ENCODE measurements around the gene SH3PXD2A. TPM values are rescaled to one million over a fixed set of nuclear protein-coding genes. Genes with fewer than 3 reads are reported as not detected.
A peak's percentile ranks its signal among the peaks of the same experiment; 100 is the strongest.

SH3PXD2A gene
- total RNA-seq, 4 donors from 2014 or later = 35.0 to 54.8 (median 45.4) TPM

GRCh38 chr10:103648251-103648635 lies 207.1 kb downstream of the SH3PXD2A start:
- intact Hi-C loops (cut with DNase I; ENCODE audit: low total_unique reads) = no loop called here
- WGBS, 2 donors = 50 to 55% methylated on average over 8 of the region's 8 CpGs
- no peak for DNase-seq (ENCODE audit: low spot score in 2 of 2)
- TF ChIP-seq, protein P1, sequence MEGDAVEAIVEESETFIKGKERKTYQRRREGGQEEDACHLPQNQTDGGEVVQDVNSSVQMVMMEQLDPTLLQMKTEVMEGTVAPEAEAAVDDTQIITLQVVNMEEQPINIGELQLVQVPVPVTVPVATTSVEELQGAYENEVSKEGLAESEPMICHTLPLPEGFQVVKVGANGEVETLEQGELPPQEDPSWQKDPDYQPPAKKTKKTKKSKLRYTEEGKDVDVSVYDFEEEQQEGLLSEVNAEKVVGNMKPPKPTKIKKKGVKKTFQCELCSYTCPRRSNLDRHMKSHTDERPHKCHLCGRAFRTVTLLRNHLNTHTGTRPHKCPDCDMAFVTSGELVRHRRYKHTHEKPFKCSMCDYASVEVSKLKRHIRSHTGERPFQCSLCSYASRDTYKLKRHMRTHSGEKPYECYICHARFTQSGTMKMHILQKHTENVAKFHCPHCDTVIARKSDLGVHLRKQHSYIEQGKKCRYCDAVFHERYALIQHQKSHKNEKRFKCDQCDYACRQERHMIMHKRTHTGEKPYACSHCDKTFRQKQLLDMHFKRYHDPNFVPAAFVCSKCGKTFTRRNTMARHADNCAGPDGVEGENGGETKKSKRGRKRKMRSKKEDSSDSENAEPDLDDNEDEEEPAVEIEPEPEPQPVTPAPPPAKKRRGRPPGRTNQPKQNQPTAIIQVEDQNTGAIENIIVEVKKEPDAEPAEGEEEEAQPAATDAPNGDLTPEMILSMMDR (IDR thresholded peaks at IDR 0.05) = no peak
- no peak for TF ChIP-seq POLR2A (IDR thresholded peaks at IDR 0.05)
- H3K4me3 ChIP-seq (ENCODE audit: low read depth, poor library complexity, severe bottlenecking) = no peak overlapping the region

DNA sequence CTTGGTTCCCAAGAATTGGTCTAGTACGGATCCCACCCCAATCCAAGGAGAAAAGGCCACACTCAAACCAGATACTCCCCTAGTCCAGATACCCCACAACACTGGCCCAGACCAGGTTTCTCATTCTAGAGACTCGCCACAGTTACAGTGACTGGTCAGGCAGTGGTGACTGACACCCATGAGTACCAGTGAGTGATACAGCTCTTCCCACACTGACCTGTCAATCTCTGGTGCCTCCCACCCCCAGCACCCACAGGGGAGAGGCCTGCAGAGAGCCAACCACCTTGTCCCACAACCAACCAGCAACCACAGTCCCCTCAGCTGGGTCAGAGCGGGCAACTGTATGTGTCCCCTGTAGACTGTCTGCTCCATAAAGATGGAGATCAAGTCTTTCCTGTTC lies 209.1 kb downstream of the SH3PXD2A start:
- intact Hi-C loops (cut with DNase I; ENCODE audit: low total_unique reads) = no loop called here
- 97 to 100% methylated on average over 3 of the region's 3 CpGs for WGBS, 2 donors
- no peak for DNase-seq (ENCODE audit: low spot score in 2 of 2)
- no peak overlapping the region for H3K4me3 ChIP-seq (ENCODE audit: low read depth, poor library complexity, severe bottlenecking)
- TF ChIP-seq, protein P1 (IDR thresholded peaks at IDR 0.05) = no peak
- TF ChIP-seq POLR2A (IDR thresholded peaks at IDR 0.05) = no peak

DNA sequence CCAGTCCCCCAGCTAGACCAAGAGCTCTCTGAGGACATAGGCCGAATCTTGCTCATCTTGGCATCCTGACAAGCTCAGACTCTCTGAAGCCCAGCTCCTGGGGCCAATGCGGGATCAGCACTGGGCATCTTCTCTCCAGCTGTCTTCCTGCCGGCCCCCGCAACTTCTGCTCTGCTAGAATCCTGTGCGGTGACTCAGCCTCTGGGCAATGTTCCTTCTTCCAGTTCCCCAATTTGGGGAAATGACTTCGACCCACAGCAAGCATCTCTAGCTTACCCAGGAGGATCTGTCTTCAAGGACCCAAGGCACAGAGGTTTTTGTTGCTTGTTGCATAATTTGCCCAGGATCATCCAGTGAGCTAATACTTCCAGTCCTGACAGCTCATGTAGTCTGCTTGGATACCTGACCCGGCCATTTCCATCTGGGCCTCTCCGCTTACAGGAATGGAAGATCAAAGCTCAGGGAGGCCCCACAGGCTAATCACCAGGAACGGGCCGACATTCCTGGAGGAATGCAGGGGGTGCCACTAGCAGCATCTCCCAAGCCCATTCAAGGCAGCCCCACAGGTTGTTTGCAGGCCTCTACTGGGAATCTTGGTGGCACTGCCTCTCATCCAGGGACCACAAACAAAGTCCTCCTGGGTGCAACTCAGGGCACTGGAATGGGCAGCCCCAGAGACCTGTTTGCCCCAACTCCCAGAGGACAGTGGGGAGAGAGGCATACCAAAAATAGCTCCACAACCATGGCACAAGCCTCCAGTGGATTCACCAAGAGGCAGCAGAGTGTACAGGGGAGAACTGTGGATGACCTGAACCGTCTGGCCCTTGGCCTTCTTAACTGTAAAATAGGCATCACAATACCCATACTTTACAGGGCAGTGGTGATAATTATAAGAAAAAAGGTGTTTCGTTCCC lies 210.0 kb downstream of the SH3PXD2A start:
- WGBS, 2 donors = 48 to 65% methylated on average over 12 of the region's 12 CpGs
- H3K4me3 ChIP-seq (ENCODE audit: low read depth, poor library complexity, severe bottlenecking) = no peak overlapping the region
- no peak for TF ChIP-seq POLR2A (IDR thresholded peaks at IDR 0.05)
- TF ChIP-seq, protein P1 (IDR thresholded peaks at IDR 0.05) = no peak
- intact Hi-C loops (cut with DNase I; ENCODE audit: low total_unique reads) = no loop called here
- DNase-seq (ENCODE audit: low spot score in 2 of 2) = peak in 1 of 2 donors; percentile 66

- TF ChIP-seq POLR2A (IDR thresholded peaks at IDR 0.05) = no peak
- TF ChIP-seq, protein P1 (IDR thresholded peaks at IDR 0.05) = no peak
- H3K4me3 ChIP-seq (ENCODE audit: low read depth, poor library complexity, severe bottlenecking) = no peak overlapping the region
- DNase-seq (ENCODE audit: low spot score in 2 of 2) = no peak
- intact Hi-C loops (cut with DNase I; ENCODE audit: low total_unique reads) = no loop called here
- WGBS, 2 donors = 79 to 88% methylated on average over 7 of the region's 7 CpGs
Measured at GRCh38 chr10:103643381-103643780, 212.0 kb downstream of the SH3PXD2A start.

GRCh38 chr10:103641326-103641725 lies 214.1 kb downstream of the SH3PXD2A start:
- 62 to 63% methylated on average over 4 of the region's 4 CpGs for WGBS, 2 donors
- no peak for DNase-seq (ENCODE audit: low spot score in 2 of 2)
- TF ChIP-seq, protein P1 (IDR thresholded peaks at IDR 0.05) = no peak
- TF ChIP-seq POLR2A (IDR thresholded peaks at IDR 0.05) = no peak
- no peak overlapping the region for H3K4me3 ChIP-seq (ENCODE audit: low read depth, poor library complexity, severe bottlenecking)
- intact Hi-C loops (cut with DNase I; ENCODE audit: low total_unique reads) = no loop called here
